ENCODE results near the gene ZNF462.

DNA sequence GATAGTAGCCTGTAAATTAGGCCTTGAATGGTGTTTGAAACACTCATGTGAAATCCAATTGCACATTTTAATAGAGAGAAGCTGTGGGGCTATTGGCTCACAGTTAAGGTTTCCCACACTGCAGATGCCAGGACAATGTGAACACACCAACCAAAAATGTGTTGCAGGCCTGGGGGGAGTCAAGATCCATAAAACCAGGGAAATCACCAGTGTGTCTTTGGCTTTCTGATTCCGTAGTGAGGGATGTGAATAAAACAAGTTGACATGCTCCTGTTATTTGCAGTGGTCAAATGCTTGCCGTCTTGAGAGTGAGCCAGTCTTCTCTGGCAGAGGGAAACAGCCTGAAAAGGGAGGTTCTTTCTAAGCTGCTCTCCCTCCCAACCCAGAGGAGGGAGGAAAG, 79.0 kb downstream of the ZNF462 start:
- TF ChIP-seq, protein P1, sequence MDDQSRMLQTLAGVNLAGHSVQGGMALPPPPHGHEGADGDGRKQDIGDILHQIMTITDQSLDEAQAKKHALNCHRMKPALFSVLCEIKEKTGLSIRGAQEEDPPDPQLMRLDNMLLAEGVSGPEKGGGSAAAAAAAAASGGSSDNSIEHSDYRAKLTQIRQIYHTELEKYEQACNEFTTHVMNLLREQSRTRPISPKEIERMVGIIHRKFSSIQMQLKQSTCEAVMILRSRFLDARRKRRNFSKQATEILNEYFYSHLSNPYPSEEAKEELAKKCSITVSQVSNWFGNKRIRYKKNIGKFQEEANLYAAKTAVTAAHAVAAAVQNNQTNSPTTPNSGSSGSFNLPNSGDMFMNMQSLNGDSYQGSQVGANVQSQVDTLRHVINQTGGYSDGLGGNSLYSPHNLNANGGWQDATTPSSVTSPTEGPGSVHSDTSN (IDR thresholded peaks at IDR 0.05): no peak
- TF ChIP-seq, protein P2, sequence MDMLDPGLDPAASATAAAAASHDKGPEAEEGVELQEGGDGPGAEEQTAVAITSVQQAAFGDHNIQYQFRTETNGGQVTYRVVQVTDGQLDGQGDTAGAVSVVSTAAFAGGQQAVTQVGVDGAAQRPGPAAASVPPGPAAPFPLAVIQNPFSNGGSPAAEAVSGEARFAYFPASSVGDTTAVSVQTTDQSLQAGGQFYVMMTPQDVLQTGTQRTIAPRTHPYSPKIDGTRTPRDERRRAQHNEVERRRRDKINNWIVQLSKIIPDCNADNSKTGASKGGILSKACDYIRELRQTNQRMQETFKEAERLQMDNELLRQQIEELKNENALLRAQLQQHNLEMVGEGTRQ (IDR thresholded peaks at IDR 0.05): no peak
- no peak for TF ChIP-seq BHLHE40 (IDR thresholded peaks at IDR 0.05; ENCODE audit: low read depth, low read length)
- TF ChIP-seq, protein P3, sequence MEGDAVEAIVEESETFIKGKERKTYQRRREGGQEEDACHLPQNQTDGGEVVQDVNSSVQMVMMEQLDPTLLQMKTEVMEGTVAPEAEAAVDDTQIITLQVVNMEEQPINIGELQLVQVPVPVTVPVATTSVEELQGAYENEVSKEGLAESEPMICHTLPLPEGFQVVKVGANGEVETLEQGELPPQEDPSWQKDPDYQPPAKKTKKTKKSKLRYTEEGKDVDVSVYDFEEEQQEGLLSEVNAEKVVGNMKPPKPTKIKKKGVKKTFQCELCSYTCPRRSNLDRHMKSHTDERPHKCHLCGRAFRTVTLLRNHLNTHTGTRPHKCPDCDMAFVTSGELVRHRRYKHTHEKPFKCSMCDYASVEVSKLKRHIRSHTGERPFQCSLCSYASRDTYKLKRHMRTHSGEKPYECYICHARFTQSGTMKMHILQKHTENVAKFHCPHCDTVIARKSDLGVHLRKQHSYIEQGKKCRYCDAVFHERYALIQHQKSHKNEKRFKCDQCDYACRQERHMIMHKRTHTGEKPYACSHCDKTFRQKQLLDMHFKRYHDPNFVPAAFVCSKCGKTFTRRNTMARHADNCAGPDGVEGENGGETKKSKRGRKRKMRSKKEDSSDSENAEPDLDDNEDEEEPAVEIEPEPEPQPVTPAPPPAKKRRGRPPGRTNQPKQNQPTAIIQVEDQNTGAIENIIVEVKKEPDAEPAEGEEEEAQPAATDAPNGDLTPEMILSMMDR (IDR thresholded peaks at IDR 0.05): no peak
- TF ChIP-seq EP300 (IDR thresholded peaks at IDR 0.05): no peak
- no peak for TF ChIP-seq RAD21 (conservative IDR thresholded peaks at IDR 0.05 in 1 of 2, IDR thresholded peaks at IDR 0.05 in 1 of 2)
